ENCODE data around the gene DUSP19. TPM values are rescaled to one million over a fixed set of nuclear protein-coding genes. Genes with fewer than 3 reads are reported as not detected.
"Not testable (repeated sequence)": the region's sequence is repeated elsewhere in the genome, so short reads cannot be mapped to it uniquely, and the experiment has no call there.

DUSP19 gene
- total RNA-seq (2014; rRNA removed; shearing (Covaris generic)), result 2.5 and 3.2 TPM in 2 replicates

- peak; percentile 95 for DNase-seq (ENCODE audit: low spot score)
Measured at GRCh38 chr2:183078464-183079138, at the start of gene DUSP19. Gene DUSP19, plus strand, starts transcription at chr2:183078747. Its CDS starts 187 bp downstream, at chr2:183078934.

- no peak for DNase-seq (ENCODE audit: low spot score)
Measured at GRCh38 chr2:183029219-183029618, 49.3 kb upstream of the DUSP19 start.

- no peak for DNase-seq (ENCODE audit: low spot score)
Measured at GRCh38 chr2:183031911-183032794, 46.4 kb upstream of the DUSP19 start.

- DNase-seq (ENCODE audit: low spot score), result no peak
Measured at GRCh38 chr2:183033951-183034350, 44.6 kb upstream of the DUSP19 start.

- DNase-seq (ENCODE audit: low spot score), result no peak
Measured at GRCh38 chr2:183034806-183035205, 43.7 kb upstream of the DUSP19 start.

GRCh38 chr2:183035298-183035953, 43.1 kb upstream of the DUSP19 start:
- peak; percentile 16 for DNase-seq (ENCODE audit: low spot score)

GRCh38 chr2:183035954-183036669, 42.4 kb upstream of the DUSP19 start:
- no peak for DNase-seq (ENCODE audit: low spot score)

GRCh38 chr2:183037074-183037552, 41.4 kb upstream of the DUSP19 start:
- DNase-seq (ENCODE audit: low spot score), result peak; percentile 46

GRCh38 chr2:183037553-183038340, 40.8 kb upstream of the DUSP19 start:
- peak; percentile 24 for DNase-seq (ENCODE audit: low spot score)

GRCh38 chr2:183038341-183039300, 39.9 kb upstream of the DUSP19 start, which contains the start of gene NCKAP1:
Gene NCKAP1, minus strand, starts transcription at chr2:183038457. Its CDS starts 358 bp downstream, at chr2:183038099.
- DNase-seq (ENCODE audit: low spot score), result peak; percentile 76

- DNase-seq (ENCODE audit: low spot score), result no peak
Measured at GRCh38 chr2:183040604-183041003, 37.9 kb upstream of the DUSP19 start.

- DNase-seq (ENCODE audit: low spot score), result not testable (repeated sequence)
Measured at GRCh38 chr2:183043580-183043979, 35.0 kb upstream of the DUSP19 start.

GRCh38 chr2:183047486-183048125, 30.9 kb upstream of the DUSP19 start:
- DNase-seq (ENCODE audit: low spot score), result not testable (repeated sequence)

GRCh38 chr2:183049420-183049819, 29.1 kb upstream of the DUSP19 start:
- DNase-seq (ENCODE audit: low spot score), result no peak

- DNase-seq (ENCODE audit: low spot score), result no peak
Measured at GRCh38 chr2:183057333-183057985, 21.1 kb upstream of the DUSP19 start.

GRCh38 chr2:183059561-183059960, 19.0 kb upstream of the DUSP19 start:
- peak; percentile 81 for DNase-seq (ENCODE audit: low spot score)

- DNase-seq (ENCODE audit: low spot score), result no peak
Measured at GRCh38 chr2:183060571-183061231, 17.8 kb upstream of the DUSP19 start.

GRCh38 chr2:183063083-183063482, 15.5 kb upstream of the DUSP19 start:
- peak; percentile 8 for DNase-seq (ENCODE audit: low spot score)

All from A172 (cell line).